HEK293T (cell line): ENCODE results near the gene TGFBI.

Experiments
- FOXA1 ChIP-seq: fragments of 450-650 bp; IDR thresholded peaks from 2 replicates; pipeline ENCODE4 v1.6.1; 2016; ENCODE audit warnings: mild to moderate bottlenecking
- TF ChIP-seq, protein P1 (sequence below): fragments of 450-650 bp; IDR thresholded peaks from 2 replicates; pipeline ENCODE4 v1.6.1; 2016

DNA sequence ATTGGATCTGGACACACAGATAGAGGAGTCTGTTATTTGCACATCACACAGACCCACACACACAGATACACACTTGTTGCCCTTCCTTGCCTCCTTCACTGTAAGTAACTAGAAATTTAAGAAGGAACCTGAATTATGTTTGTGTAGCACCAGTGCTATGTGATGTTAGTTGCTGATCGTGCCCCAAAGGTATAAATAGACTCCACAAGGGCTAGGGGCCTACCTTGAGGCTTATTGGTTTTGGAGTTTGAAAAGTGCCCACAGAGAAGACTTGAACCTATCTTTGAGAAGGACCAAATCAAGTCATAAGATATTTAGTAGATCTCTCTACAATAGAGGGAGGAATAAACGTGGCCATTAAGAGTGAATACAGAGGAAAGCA, 8.8 kb upstream of the TGFBI start:
- no peak for TF ChIP-seq FOXA1
- TF ChIP-seq, protein P1, sequence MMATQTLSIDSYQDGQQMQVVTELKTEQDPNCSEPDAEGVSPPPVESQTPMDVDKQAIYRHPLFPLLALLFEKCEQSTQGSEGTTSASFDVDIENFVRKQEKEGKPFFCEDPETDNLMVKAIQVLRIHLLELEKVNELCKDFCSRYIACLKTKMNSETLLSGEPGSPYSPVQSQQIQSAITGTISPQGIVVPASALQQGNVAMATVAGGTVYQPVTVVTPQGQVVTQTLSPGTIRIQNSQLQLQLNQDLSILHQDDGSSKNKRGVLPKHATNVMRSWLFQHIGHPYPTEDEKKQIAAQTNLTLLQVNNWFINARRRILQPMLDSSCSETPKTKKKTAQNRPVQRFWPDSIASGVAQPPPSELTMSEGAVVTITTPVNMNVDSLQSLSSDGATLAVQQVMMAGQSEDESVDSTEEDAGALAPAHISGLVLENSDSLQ = no peak
